Suprapubic skin (tissue), 4 donors: Measurements from ENCODE around the gene PAQR7.

Experiments
- EP300 ChIP-seq: sonication (generic); formaldehyde crosslinking; IDR thresholded peaks from one replicate; pipeline ENCODE4 v1.6.1; 2017; ENCODE audit warnings: antibody characterized with exemption
- POLR2A ChIP-seq, 2 donors: fragments of 450-650 bp; IDR thresholded peaks; one replicate each; pipeline ENCODE4 v1.6.1; 2017; ENCODE audit warnings: antibody characterized with exemption in 2 of 2, mild to moderate bottlenecking in 2 of 2, moderate library complexity in 2 of 2
- POLR2AphosphoS5 ChIP-seq, 3 donors: sonication (generic); formaldehyde crosslinking; IDR thresholded peaks; one replicate each; pipeline ENCODE4 v1.6.1; 2017; ENCODE audit warnings: antibody characterized with exemption in 3 of 3
- TF ChIP-seq, protein P1 (sequence below), 2 donors: fragments of 200-600 bp in 1 of 2; fragments of 450-650 bp in 1 of 2; sonication (generic) in 1 of 2; IDR thresholded peaks; one replicate each; pipeline ENCODE4 v1.5.1; 2016 to 2019; ENCODE audit warnings: antibody characterized with exemption in 2 of 2, mild to moderate bottlenecking in 1 of 2, moderate library complexity in 1 of 2

- no peak for TF ChIP-seq EP300
- TF ChIP-seq, protein P1, sequence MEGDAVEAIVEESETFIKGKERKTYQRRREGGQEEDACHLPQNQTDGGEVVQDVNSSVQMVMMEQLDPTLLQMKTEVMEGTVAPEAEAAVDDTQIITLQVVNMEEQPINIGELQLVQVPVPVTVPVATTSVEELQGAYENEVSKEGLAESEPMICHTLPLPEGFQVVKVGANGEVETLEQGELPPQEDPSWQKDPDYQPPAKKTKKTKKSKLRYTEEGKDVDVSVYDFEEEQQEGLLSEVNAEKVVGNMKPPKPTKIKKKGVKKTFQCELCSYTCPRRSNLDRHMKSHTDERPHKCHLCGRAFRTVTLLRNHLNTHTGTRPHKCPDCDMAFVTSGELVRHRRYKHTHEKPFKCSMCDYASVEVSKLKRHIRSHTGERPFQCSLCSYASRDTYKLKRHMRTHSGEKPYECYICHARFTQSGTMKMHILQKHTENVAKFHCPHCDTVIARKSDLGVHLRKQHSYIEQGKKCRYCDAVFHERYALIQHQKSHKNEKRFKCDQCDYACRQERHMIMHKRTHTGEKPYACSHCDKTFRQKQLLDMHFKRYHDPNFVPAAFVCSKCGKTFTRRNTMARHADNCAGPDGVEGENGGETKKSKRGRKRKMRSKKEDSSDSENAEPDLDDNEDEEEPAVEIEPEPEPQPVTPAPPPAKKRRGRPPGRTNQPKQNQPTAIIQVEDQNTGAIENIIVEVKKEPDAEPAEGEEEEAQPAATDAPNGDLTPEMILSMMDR (IDR thresholded peaks at IDR 0.05): no peak
- TF ChIP-seq POLR2AphosphoS5 (IDR thresholded peaks at IDR 0.05): no peak
- no peak for TF ChIP-seq POLR2A (IDR thresholded peaks at IDR 0.05)
These were observed 13.9 kb downstream of the PAQR7 start for GRCh38 chr1:25861316-25862286.
